H1 (cell line): ENCODE measurements around the gene ZFYVE27. TPM values are rescaled to one million over a fixed set of nuclear protein-coding genes. Genes with fewer than 3 reads are reported as not detected.

Experiments used
- CBX8 ChIP-seq: fragments of 300-800, 300-1000 bp; sonication (generic); IDR thresholded peaks from 2 replicates; pipeline ENCODE4 v1.7.1; 2016; ENCODE audit warnings: low read depth, low read length, borderline replicate concordance
- CHD7 ChIP-seq: fragments of 300-600 bp; sonication (generic); IDR thresholded peaks from 2 replicates; pipeline ENCODE4 v1.7.1; 2012; ENCODE audit warnings: low read length, moderate library complexity, mild to moderate bottlenecking, inconsistent platforms; ENCODE audit not compliant: insufficient replicate concordance
- GTF2F1 ChIP-seq: IDR thresholded peaks from 2 replicates; pipeline ENCODE4 v1.6.1; 2012; ENCODE audit warnings: low read depth, low read length, improper control_type of control experiment, borderline replicate concordance
- PHF8 ChIP-seq: fragments of 200-600 bp; sonication (generic); conservative IDR thresholded peaks from 2 replicates; pipeline ENCODE4 v1.7.1; 2012; ENCODE audit warnings: low read depth, mild to moderate bottlenecking, inconsistent platforms, low read length, moderate library complexity
- POLR2AphosphoS5 ChIP-seq: IDR thresholded peaks from 2 replicates; pipeline ENCODE4 v1.6.1; 2011; ENCODE audit warnings: low read depth, low read length
- POU5F1 ChIP-seq: IDR thresholded peaks from 2 replicates; pipeline ENCODE4 v1.6.1; 2011; ENCODE audit warnings: low read depth, mild to moderate bottlenecking, low read length, moderate library complexity
- RFX5 ChIP-seq: IDR thresholded peaks from 2 replicates; pipeline ENCODE4 v1.6.1; 2011; ENCODE audit warnings: low read depth, low read length, improper control_type of control experiment, borderline replicate concordance
- SIX5 ChIP-seq: IDR thresholded peaks from 2 replicates; pipeline ENCODE4 v1.6.1; 2011; ENCODE audit warnings: mild to moderate bottlenecking, low read depth, low read length
- SUZ12 ChIP-seq: fragments of 200-600 bp; sonication (generic); IDR thresholded peaks from 2 replicates; pipeline ENCODE4 v1.6.1; 2012; ENCODE audit warnings: mild to moderate bottlenecking, inconsistent platforms, low read length, moderate library complexity, mixed read lengths
- TCF12 ChIP-seq: IDR thresholded peaks from 2 replicates; pipeline ENCODE4 v1.6.1; 2011; ENCODE audit warnings: low read depth, mild to moderate bottlenecking, low read length
- polyA plus RNA-seq, 7 experiments: library from polyadenylated mRNA; depleted of rRNA in 3 of 7; stranded (reverse) in 5 of 7; unstranded in 2 of 7; fragments of >200 nt in 5 of 7; fragments of 200-250 nt in 2 of 7; gene quantifications; 1 replicate in 5 of 7; 2 replicates in 1 of 7; 4 replicates in 1 of 7; pipeline versions ENCODE4 v1.2.1 to v1.2.3, GENCODE V29; 2011 to 2013; ENCODE audit warnings: missing spikeins in 2 of 7, mixed read lengths in 2 of 7
- total RNA-seq: library from RNA; stranded (reverse); fragmentation: NEBNext Ultra II Directional; extraction: Animal tissue kit (Norgen Biotek cat#: 25700); gene quantifications from 2 replicates; pipeline ENCODE4 v1.2.1, GENCODE V29; 2021

Gene ZFYVE27
- total and polyA plus RNA-seq, 2 of the 8 experiments (the other 6 are each of a cell fraction or from before 2014, with no cell fraction given) = 16.6 to 19.8 TPM

- TF ChIP-seq CHD7 (no peak), POLR2AphosphoS5 (no peak), POU5F1 (no peak), SIX5 (no peak), PHF8 (no peak), RFX5 (no peak), GTF2F1 (no peak), CBX8 (no peak), SUZ12 (no peak), TCF12 (no peak)
Observed at GRCh38 chr10:97766106-97766810, 29.3 kb downstream of the ZFYVE27 start (continued).
